ENCODE results near the gene KDM5C.

KDM5C gene

GRCh38 chrX:53237056-53237455 lies 12.0 kb upstream of the KDM5C start:
- no peak overlapping the region for H3K4me3 ChIP-seq (ENCODE audit: low read depth, low read length)
- TF ChIP-seq CTCF (IDR thresholded peaks at IDR 0.05; ENCODE audit: insufficient read depth, low read length, missing control alignments) = no peak
- no peak for DNase-seq (ENCODE audit: low read depth, low spot score)
- POLR2A ChIA-PET = interaction anchor here (0.8 kb wide), 1 partner anchor 12 kb away, joined by 3 read pairs; no protein-coding TSS in a partner anchor
- CTCF ChIA-PET = no interaction called here

GRCh38 chrX:53236025-53236679 lies 11.1 kb upstream of the KDM5C start:
- no peak for TF ChIP-seq CTCF (IDR thresholded peaks at IDR 0.05; ENCODE audit: insufficient read depth, low read length, missing control alignments)
- H3K4me3 ChIP-seq (ENCODE audit: low read depth, low read length) = no peak overlapping the region
- ChIA-PET POLR2A (no interaction called here), CTCF (no interaction called here)
- DNase-seq (ENCODE audit: low read depth, low spot score) = no peak

- POLR2A ChIA-PET = no interaction called here
- H3K4me3 ChIP-seq (ENCODE audit: low read depth, low read length) = no peak overlapping the region
- no peak for TF ChIP-seq CTCF (IDR thresholded peaks at IDR 0.05; ENCODE audit: insufficient read depth, low read length, missing control alignments)
- no peak for DNase-seq (ENCODE audit: low read depth, low spot score)
- CTCF ChIA-PET = interaction anchor here (0.8 kb wide), 1 partner anchor 9 kb away, joined by 3 read pairs; no protein-coding TSS in a partner anchor
These were observed 10.6 kb upstream of the KDM5C start for GRCh38 chrX:53235566-53235965.

GRCh38 chrX:53234484-53234883 lies 9.5 kb upstream of the KDM5C start:
- DNase-seq (ENCODE audit: low read depth, low spot score) = no peak
- POLR2A ChIA-PET = no interaction called here
- H3K4me3 ChIP-seq (ENCODE audit: low read depth, low read length) = no peak overlapping the region
- CTCF ChIA-PET = no interaction called here
- no peak for TF ChIP-seq CTCF (IDR thresholded peaks at IDR 0.05; ENCODE audit: insufficient read depth, low read length, missing control alignments)

GRCh38 chrX:53233536-53233935 lies 8.5 kb upstream of the KDM5C start:
- TF ChIP-seq CTCF (IDR thresholded peaks at IDR 0.05; ENCODE audit: insufficient read depth, low read length, missing control alignments) = no peak
- CTCF ChIA-PET = interaction anchor here (1.6 kb wide), 1 partner anchor 9 kb away, joined by 3 read pairs; no protein-coding TSS in a partner anchor
- POLR2A ChIA-PET = no interaction called here
- DNase-seq (ENCODE audit: low read depth, low spot score) = no peak
- no peak overlapping the region for H3K4me3 ChIP-seq (ENCODE audit: low read depth, low read length)

- ChIA-PET POLR2A (no interaction called here), CTCF (no interaction called here)
- TF ChIP-seq CTCF (IDR thresholded peaks at IDR 0.05; ENCODE audit: insufficient read depth, low read length, missing control alignments) = no peak
- DNase-seq (ENCODE audit: low read depth, low spot score) = no peak
- no peak overlapping the region for H3K4me3 ChIP-seq (ENCODE audit: low read depth, low read length)
These were observed 5.1 kb upstream of the KDM5C start for GRCh38 chrX:53230116-53230515.
